HepG2 (cell line): Measurements from ENCODE around the gene RPS6KA5. TPM values are rescaled to one million over a fixed set of nuclear protein-coding genes. Genes with fewer than 3 reads are reported as not detected.

Source experiments
- ATAC-seq: fragments of 200-7000 bp; cut with Tn5 transposase; 3 replicates; pipeline ENCODE4 v1.9.1; 2020; ENCODE audit warnings: mild to moderate bottlenecking, moderate library complexity
- BruUV-seq: library from RNA; stranded (reverse); fragments of 400-500 nt; replicated peaks from 2 replicates; lab custom pipeline; 2021; lab: Mats Ljungman, UMichigan
- CTCF ChIA-PET: fragments of 300-600 bp; formaldehyde crosslinking; extraction: SDS; loops from one replicate; lab custom pipeline; 2021; ENCODE audit warnings: low total read pairs, inconsistent platforms, low intra/inter-chr PET ratio; lab: Yijun Ruan, JAX
- POLR2A ChIA-PET: fragments of 350-600 bp; sonication (Branson Sonifier 250); formaldehyde crosslinking; loops from one replicate; lab custom pipeline; 2020; ENCODE audit warnings: antibody characterized with exemption, inconsistent platforms; lab: Yijun Ruan, JAX
- DNase-seq: peaks from one replicate; pipeline ENCODE4 v3.0.0-alpha.2; 2015; ENCODE audit warnings: low spot score
- FAIRE-seq: peaks from 3 replicates; lab custom pipeline; 2011; peaks lifted over from hg19 to GRCh38; lab: Jason Lieb, UNC
- H2AFZ ChIP-seq: one replicate; pipeline ENCODE4 v1.6.1; 2011; ENCODE audit warnings: low read length, inconsistent platforms
- H3K27ac ChIP-seq: fragments of 300-600 bp; 3 replicates; pipeline ENCODE4 v1.8.0; 2011; ENCODE audit warnings: mixed run types, mild to moderate bottlenecking, mixed read lengths, low read length, inconsistent platforms; ENCODE audit not compliant: insufficient read depth; ENCODE audit errors: extremely low read length
- H3K27me3 ChIP-seq, 2 experiments: fragments of 200-600 bp in 1 of 2; 2 replicates in 1 of 2; 3 replicates in 1 of 2; pipeline versions ENCODE4 v1.6.0 to v1.8.0; 2011; ENCODE audit warnings: low read length in 2 of 2, mild to moderate bottlenecking in 2 of 2, moderate library complexity in 2 of 2, inconsistent platforms in 1 of 2; ENCODE audit not compliant: insufficient read depth in 2 of 2, control insufficient read depth in 1 of 2
- H3K36me3 ChIP-seq, 2 experiments: fragments of 200-600 bp in 1 of 2; replicated peaks in 1 of 2; 2 replicates in 1 of 2; 3 replicates in 1 of 2; pipeline versions ENCODE4 v1.5.1 to v1.8.0; 2011; ENCODE audit warnings: low read length in 2 of 2, inconsistent platforms in 1 of 2; ENCODE audit not compliant: insufficient read depth in 2 of 2, control insufficient read depth in 1 of 2
- H3K4me1 ChIP-seq: 2 replicates; pipeline ENCODE4 v1.5.1; 2012; ENCODE audit warnings: low read length, inconsistent platforms; ENCODE audit not compliant: insufficient read depth
- H3K4me2 ChIP-seq: 2 replicates; pipeline ENCODE4 v1.6.0; 2011; ENCODE audit warnings: low read depth, low read length, inconsistent platforms
- H3K4me3 ChIP-seq, 3 experiments: fragments of 200-600 bp in 1 of 3; sonication (generic), shearing (Covaris generic) in 1 of 3; replicated peaks in 1 of 3; 2 replicates each; pipeline ENCODE4 v1.5.1; 2011 to 2016; ENCODE audit warnings: low read length in 3 of 3, inconsistent platforms in 2 of 3, low read depth in 2 of 3, mild to moderate bottlenecking in 2 of 3, control low read depth in 1 of 3, mixed read lengths in 1 of 3; ENCODE audit not compliant: insufficient read depth in 1 of 3
- H3K79me2 ChIP-seq: one replicate; pipeline ENCODE4 v1.6.1; 2011; ENCODE audit warnings: low read length, inconsistent platforms; ENCODE audit not compliant: insufficient read depth
- H3K9ac ChIP-seq: 2 replicates; pipeline ENCODE4 v1.6.0; 2011; ENCODE audit warnings: mild to moderate bottlenecking, low read depth, low read length, inconsistent platforms; ENCODE audit not compliant: insufficient read depth
- H3K9me3 ChIP-seq: 2 replicates; pipeline ENCODE4 v1.5.1; 2012; ENCODE audit warnings: mild to moderate bottlenecking, low read length
- H4K20me1 ChIP-seq: 2 replicates; pipeline ENCODE4 v1.6.0; 2011; ENCODE audit warnings: inconsistent platforms, mild to moderate bottlenecking, low read length, moderate library complexity; ENCODE audit not compliant: insufficient read depth
- ETV5 ChIP-seq: IDR thresholded peaks from 2 replicates; pipeline ENCODE4 v1.6.1; 2018; ENCODE audit warnings: missing biosample characterization, missing genetic modification reagents, inconsistent platforms, borderline replicate concordance
- FIP1L1 ChIP-seq: fragments of 200-400 bp; formaldehyde crosslinking; IDR thresholded peaks from 2 replicates; pipeline ENCODE4 v1.6.1; 2018; ENCODE audit warnings: low read depth, mild to moderate bottlenecking, low read length, moderate library complexity, borderline replicate concordance; ENCODE audit not compliant: insufficient read depth
- HHEX ChIP-seq: IDR thresholded peaks from 2 replicates; pipeline ENCODE4 v1.6.1; 2016; ENCODE audit warnings: control low read depth
- HNF1A ChIP-seq, 2 experiments: sonication (generic) in 1 of 2; formaldehyde crosslinking in 1 of 2; IDR thresholded peaks; 2 replicates each; pipeline versions ENCODE4 v1.4.0 to v1.6.1; 2016 to 2020; ENCODE audit warnings: borderline replicate concordance in 1 of 2, low read depth in 1 of 2, mild to moderate bottlenecking in 1 of 2, missing genetic modification reagents in 1 of 2
- HNRNPUL1 ChIP-seq: fragments of 200-400 bp; formaldehyde crosslinking; IDR thresholded peaks from 2 replicates; pipeline ENCODE4 v1.6.1; 2017; ENCODE audit warnings: low read depth, mild to moderate bottlenecking, low read length, moderate library complexity
- IRX3 ChIP-seq: sonication (generic); formaldehyde crosslinking; IDR thresholded peaks from 2 replicates; pipeline ENCODE4 v1.8.1; 2023; ENCODE audit warnings: mild to moderate bottlenecking, low read depth, missing genetic modification reagents, borderline replicate concordance
- NR2F6 ChIP-seq, 2 experiments: IDR thresholded peaks; 2 replicates each; pipeline ENCODE4 v1.6.1; 2016; ENCODE audit warnings: antibody characterized with exemption in 1 of 2, mild to moderate bottlenecking in 1 of 2
- PHB2 ChIP-seq: fragments of 450-650 bp; IDR thresholded peaks from 2 replicates; pipeline ENCODE4 v1.6.1; 2018; ENCODE audit not compliant: partially characterized antibody
- PHF20 ChIP-seq: sonication (generic); formaldehyde crosslinking; IDR thresholded peaks from 2 replicates; pipeline ENCODE4 v1.5.0; 2020; ENCODE audit warnings: mild to moderate bottlenecking, missing genetic modification reagents
- SMARCE1 ChIP-seq: fragments of 450-650 bp; IDR thresholded peaks from 2 replicates; pipeline ENCODE4 v1.6.1; 2017; ENCODE audit warnings: borderline replicate concordance
- ZKSCAN5 ChIP-seq: sonication (generic); formaldehyde crosslinking; IDR thresholded peaks from 2 replicates; pipeline ENCODE4 v1.5.1; 2020; ENCODE audit warnings: mild to moderate bottlenecking, missing genetic modification reagents
- ZNF432 ChIP-seq: sonication (generic); formaldehyde crosslinking; IDR thresholded peaks from 2 replicates; pipeline ENCODE4 v1.5.0; 2020; ENCODE audit warnings: missing genetic modification reagents, mild to moderate bottlenecking, borderline replicate concordance
- ZNF614 ChIP-seq: IDR thresholded peaks from 2 replicates; pipeline ENCODE4 v1.6.1; 2018; ENCODE audit warnings: missing biosample characterization, missing genetic modification reagents, inconsistent platforms, borderline replicate concordance
- ZNF672 ChIP-seq: sonication (generic); formaldehyde crosslinking; IDR thresholded peaks from 2 replicates; pipeline ENCODE4 v1.8.1; 2022; ENCODE audit warnings: missing genetic modification reagents
- ZNF790 ChIP-seq: sonication (generic); formaldehyde crosslinking; IDR thresholded peaks from 2 replicates; pipeline ENCODE4 v1.8.0; 2022; ENCODE audit warnings: missing genetic modification reagents, mild to moderate bottlenecking, borderline replicate concordance
- ZSCAN25 ChIP-seq: sonication (generic); formaldehyde crosslinking; IDR thresholded peaks from 2 replicates; pipeline ENCODE4 v1.8.0; 2022; ENCODE audit warnings: mild to moderate bottlenecking, missing genetic modification reagents
- WGBS: methylation state at CpG from one replicate; pipeline ENCODE4 v1.1.6; 2017; ENCODE audit warnings: low lambda C conversion rate; 5-methylcytosine and 5-hydroxymethylcytosine counted together
- in situ Hi-C: cut with HindIII; loops from 2 replicates; pipeline ENCODE4 v1.10.0; 2017; ENCODE audit warnings: low pct_unique_long_range_greater_than_20kb; ENCODE audit not compliant: extremely low pct_ligation_motif_present
- intact Hi-C: fragments of 100-400 bp; cut with micrococcal nuclease; formaldehyde crosslinking; loops from one replicate; pipeline ENCODE4 v1.10.0; 2022; ENCODE audit not compliant: unreplicated experiment
- polyA plus RNA-seq, 8 experiments: library from polyadenylated mRNA; depleted of rRNA in 3 of 8; stranded (reverse) in 7 of 8; unstranded in 1 of 8; fragments of >200 nt; fragmentation: Illumina TruSeq in 4 of 8; extraction: Trizol in 4 of 8; gene quantifications; 2 replicates each; pipeline versions ENCODE4 v1.2.1 to v1.2.3, GENCODE V29; 2011 to 2016; ENCODE audit warnings: low read depth in 4 of 8, missing spikeins in 1 of 8, mixed read lengths in 1 of 8; ENCODE audit not compliant: insufficient read depth in 1 of 8
- total RNA-seq, 5 experiments: library from RNA; depleted of rRNA; stranded (reverse); fragments of >200 nt; fragmentation: Illumina TruSeq; extraction: Trizol; gene quantifications; 2 replicates each; pipeline ENCODE4 v1.2.3, GENCODE V29; 2016; ENCODE audit warnings: low read depth in 1 of 5

The RPS6KA5 gene
- total and polyA plus RNA-seq, 2 of the 13 experiments (the other 11 are each of a cell fraction or from before 2014, with no cell fraction given), result 0.50 to 0.58 TPM

- in situ Hi-C loops, result no loop called here
- H3K27me3 ChIP-seq, result no peaks in the 10 kb centered on the region
- no peaks in the 10 kb centered on the region for H3K79me2 ChIP-seq
- ChIA-PET CTCF (no interaction called here), POLR2A (no interaction called here)
- no peak overlapping the region for H3K4me3 ChIP-seq
- ATAC-seq, result no peak
- H3K27ac ChIP-seq, result no peak overlapping the region
- no TSS peak for BruUV-seq
- H3K4me1 ChIP-seq, result peaks cover 8% of the 10 kb centered on the region; the same call in 1 of the 2 replicates
- no peak overlapping the region for H3K9ac ChIP-seq
- no peak overlapping the region for H3K4me2 ChIP-seq
- no peaks in the 10 kb centered on the region for H3K9me3 ChIP-seq
- no peak for TF ChIP-seq ZNF614 (CRISPR knock-in tag)
- no peak for TF ChIP-seq ETV5 (CRISPR knock-in tag)
- no peak for TF ChIP-seq NR2F6 (IDR thresholded peaks at IDR 0.05)
- TF ChIP-seq NR2F6 (CRISPR knock-in tag; IDR thresholded peaks at IDR 0.05), result no peak
- TF ChIP-seq ZNF672 (CRISPR knock-in tag), result no peak
- TF ChIP-seq ZSCAN25 (CRISPR knock-in tag), result no peak
- no peak for TF ChIP-seq HNRNPUL1
- TF ChIP-seq PHB2, result no peak
- TF ChIP-seq PHF20 (CRISPR knock-in tag), result no peak
- TF ChIP-seq HNF1A (IDR thresholded peaks at IDR 0.05; ENCODE audit: low read depth), result no peak
- TF ChIP-seq HNF1A (CRISPR knock-in tag; IDR thresholded peaks at IDR 0.05; ENCODE audit: borderline replicate concordance), result no peak
- no peak for TF ChIP-seq HHEX (CRISPR knock-in tag)
- TF ChIP-seq FIP1L1, result no peak
- TF ChIP-seq IRX3, result no peak
- no peak for TF ChIP-seq ZNF790 (CRISPR knock-in tag)
- no peak for TF ChIP-seq ZKSCAN5 (CRISPR knock-in tag)
- no peak for TF ChIP-seq SMARCE1
- TF ChIP-seq ZNF432 (CRISPR knock-in tag), result no peak
- DNase-seq, result no peak
- H3K36me3 ChIP-seq, result no peaks in the 10 kb centered on the region
- FAIRE-seq, result no peak
- H2AFZ ChIP-seq, result no peak overlapping the region
- intact Hi-C loops, result no loop called here
- WGBS, result 30% methylated on average over 3 of the region's 3 CpGs
- no peaks in the 10 kb centered on the region for H4K20me1 ChIP-seq
These were observed 220.6 kb downstream of the RPS6KA5 start for GRCh38 chr14:90839889-90840266.
